HCT116 (cell line): Measurements from ENCODE around the gene RP9. TPM values are rescaled to one million over a fixed set of nuclear protein-coding genes. Genes with fewer than 3 reads are reported as not detected.

Experiments
- ATAC-seq: fragments of 200-7000 bp; cut with Tn5 transposase; 2 replicates; pipeline ENCODE4 v1.9.1; 2020; ENCODE audit warnings: mild to moderate bottlenecking, moderate library complexity
- BruUV-seq: library from RNA; stranded (reverse); fragments of 400-500 nt; replicated peaks from 2 replicates; lab custom pipeline; 2021; lab: Mats Ljungman, UMichigan
- CTCF ChIA-PET: fragments of 300-600 bp; sonication (Branson Sonifier 250); formaldehyde crosslinking; loops from one replicate; lab custom pipeline; 2021; ENCODE audit warnings: antibody characterized with exemption; lab: Charles Lee
- POLR2A ChIA-PET: fragments of 300-600, 350-600 bp; sonication (Branson Sonifier 250); formaldehyde crosslinking; loops from one replicate; lab custom pipeline; 2021; ENCODE audit warnings: antibody characterized with exemption; lab: Charles Lee
- RAD21 ChIA-PET, 2 experiments: fragments of 300-600 bp; sonication (Branson Sonifier 250); formaldehyde crosslinking; loops; one replicate each; lab custom pipeline; 2023; ENCODE audit warnings: low total read pairs in 2 of 2; ENCODE audit not compliant: uncharacterized antibody in 2 of 2, unreplicated experiment in 2 of 2, low non-redundant PET in 1 of 2; lab: Charles Lee
- DNase-seq: peaks from one replicate; pipeline ENCODE4 v3.0.0-alpha.2; 2010; ENCODE audit warnings: low read depth, low spot score
- H2AFZ ChIP-seq: fragments of 200-600 bp; shearing (Covaris generic), sonication (generic); 2 replicates; pipeline ENCODE4 v1.6.1; 2017; ENCODE audit warnings: low read depth, mixed run types, mixed read lengths, antibody characterized with exemption, low read length; ENCODE audit not compliant: poor library complexity, severe bottlenecking
- H3K27ac ChIP-seq: 2 replicates; pipeline ENCODE4 v1.5.1; 2012; ENCODE audit warnings: low read depth, low read length
- H3K27me3 ChIP-seq: fragments of 200-600 bp; sonication (generic); 2 replicates; pipeline ENCODE4 v1.6.1; 2016; ENCODE audit warnings: mixed run types, low read length, mixed read lengths; ENCODE audit not compliant: insufficient read depth
- H3K36me3 ChIP-seq, 2 experiments: fragments of 200-500 bp in 1 of 2; fragments of 200-600 bp in 1 of 2; sonication (Bioruptor generic) in 1 of 2; sonication (generic) in 1 of 2; 2 replicates each; pipeline versions ENCODE4 v1.5.1 to v1.6.1; 2014 to 2016; ENCODE audit warnings: low read length in 2 of 2, inconsistent platforms in 1 of 2, mixed read lengths in 1 of 2, mixed run types in 1 of 2; ENCODE audit not compliant: insufficient read depth in 2 of 2, control insufficient read depth in 1 of 2
- H3K4me1 ChIP-seq, 2 experiments: fragments of 200-600 bp in 1 of 2; sonication (generic) in 1 of 2; 2 replicates each; pipeline versions ENCODE4 v1.5.1 to v1.6.1; 2012 to 2017; ENCODE audit warnings: low read length in 2 of 2, inconsistent platforms in 1 of 2, mild to moderate bottlenecking in 1 of 2, mixed read lengths in 1 of 2, mixed run types in 1 of 2, moderate library complexity in 1 of 2; ENCODE audit not compliant: insufficient read depth in 2 of 2, control insufficient read depth in 1 of 2
- H3K4me2 ChIP-seq: fragments of 200-600 bp; sonication (generic); 2 replicates; pipeline ENCODE4 v1.6.1; 2017; ENCODE audit warnings: mixed run types, low read length, mixed read lengths
- H3K4me3 ChIP-seq, 2 experiments: fragments of 200-600 bp in 1 of 2; sonication (generic) in 1 of 2; replicated peaks in 1 of 2; 2 replicates each; pipeline ENCODE4 v1.5.1; 2011 to 2016; ENCODE audit warnings: low read length in 2 of 2, control low read depth in 1 of 2, low read depth in 1 of 2, mild to moderate bottlenecking in 1 of 2, mixed read lengths in 1 of 2, mixed run types in 1 of 2
- H3K79me2 ChIP-seq: fragments of 200-600 bp; sonication (generic); 2 replicates; pipeline ENCODE4 v1.6.1; 2017; ENCODE audit warnings: mild to moderate bottlenecking, mixed run types, low read length, moderate library complexity, mixed read lengths; ENCODE audit not compliant: insufficient read depth
- H3K9ac ChIP-seq: fragments of 200-600 bp; sonication (generic); 2 replicates; pipeline ENCODE4 v1.6.1; 2016; ENCODE audit warnings: low read length, mixed read lengths
- H3K9me2 ChIP-seq: fragments of 200-600 bp; sonication (generic), shearing (Covaris generic); 2 replicates; pipeline ENCODE4 v1.6.1; 2017; ENCODE audit warnings: mixed run types, mild to moderate bottlenecking, moderate library complexity; ENCODE audit not compliant: insufficient read depth
- H3K9me3 ChIP-seq, 2 experiments: fragments of 200-500 bp in 1 of 2; fragments of 200-600 bp in 1 of 2; sonication (Bioruptor generic) in 1 of 2; sonication (generic) in 1 of 2; 2 replicates each; pipeline ENCODE4 v1.6.1; 2014 to 2017; ENCODE audit warnings: low read length in 2 of 2, mixed read lengths in 2 of 2, inconsistent platforms in 1 of 2, low read depth in 1 of 2, mild to moderate bottlenecking in 1 of 2, mixed run types in 1 of 2, moderate library complexity in 1 of 2; ENCODE audit not compliant: control insufficient read depth in 1 of 2, insufficient read depth in 1 of 2
- H4K20me1 ChIP-seq: fragments of 200-600 bp; sonication (generic), shearing (Covaris generic); 2 replicates; pipeline ENCODE4 v1.6.1; 2017; ENCODE audit warnings: mixed run types, mild to moderate bottlenecking, moderate library complexity; ENCODE audit not compliant: insufficient read depth
- CEBPB ChIP-seq: IDR thresholded peaks from 2 replicates; pipeline ENCODE4 v1.6.1; 2012; ENCODE audit warnings: low read depth
- EGR1 ChIP-seq: IDR thresholded peaks from 2 replicates; pipeline ENCODE4 v1.6.1; 2012; ENCODE audit warnings: low read depth
- ELF1 ChIP-seq: IDR thresholded peaks from 2 replicates; pipeline ENCODE4 v1.6.1; 2012; ENCODE audit warnings: low read depth, borderline replicate concordance
- FOSL1 ChIP-seq: IDR thresholded peaks from 2 replicates; pipeline ENCODE4 v1.6.1; 2012; ENCODE audit warnings: low read depth
- POLR2A ChIP-seq: IDR thresholded peaks from 2 replicates; pipeline ENCODE4 v1.7.0; 2011; ENCODE audit warnings: borderline replicate concordance; ENCODE audit not compliant: insufficient read depth, insufficient read length; ENCODE audit errors: extremely low read depth
- POLR2AphosphoS5 ChIP-seq: IDR thresholded peaks from 2 replicates; pipeline ENCODE4 v1.6.1; 2011; ENCODE audit warnings: mild to moderate bottlenecking, low read depth, low read length, moderate library complexity
- RAD21 ChIP-seq: IDR thresholded peaks from 2 replicates; pipeline ENCODE4 v1.6.1; 2012; ENCODE audit warnings: low read depth, mild to moderate bottlenecking
- SP1 ChIP-seq: IDR thresholded peaks from 2 replicates; pipeline ENCODE4 v1.6.1; 2012; ENCODE audit warnings: low read depth
- SRF ChIP-seq: IDR thresholded peaks from 2 replicates; pipeline ENCODE4 v1.6.1; 2012; ENCODE audit warnings: low read depth
- ZFX ChIP-seq: fragments of 450-650 bp; IDR thresholded peaks from 2 replicates; pipeline ENCODE4 v1.6.1; 2017
- intact Hi-C: fragments of 100-400 bp; cut with micrococcal nuclease; formaldehyde crosslinking; loops from 2 replicates; pipeline ENCODE4 v1.10.0; 2022
- total RNA-seq: library from RNA; stranded (reverse); gene quantifications from one replicate; pipeline ENCODE4 v1.2.1, GENCODE V29; 2021; ENCODE audit not compliant: unreplicated experiment
- TF ChIP-seq, protein P1 (sequence below): IDR thresholded peaks from 2 replicates; pipeline ENCODE4 v1.6.1; 2011; ENCODE audit warnings: mild to moderate bottlenecking, low read length, moderate library complexity; ENCODE audit not compliant: insufficient replicate concordance; ENCODE audit errors: extremely low read depth
- TF ChIP-seq, protein P2 (sequence below), 3 experiments: fragments of 200-600 bp in 1 of 3; sonication (generic) in 1 of 3; IDR thresholded peaks in 2 of 3; conservative IDR thresholded peaks in 1 of 3; 2 replicates each; pipeline ENCODE4 v1.5.1; 2012 to 2017; ENCODE audit warnings: low read depth in 2 of 3, low read length in 2 of 3, antibody characterized with exemption in 1 of 3, borderline replicate concordance in 1 of 3, control low read depth in 1 of 3, mild to moderate bottlenecking in 1 of 3, mixed read lengths in 1 of 3, mixed run types in 1 of 3, moderate library complexity in 1 of 3; ENCODE audit not compliant: insufficient read depth in 1 of 3

The RP9 gene
- total RNA-seq, 1 experiment from 2014 or later, result 14.2 TPM

DNA sequence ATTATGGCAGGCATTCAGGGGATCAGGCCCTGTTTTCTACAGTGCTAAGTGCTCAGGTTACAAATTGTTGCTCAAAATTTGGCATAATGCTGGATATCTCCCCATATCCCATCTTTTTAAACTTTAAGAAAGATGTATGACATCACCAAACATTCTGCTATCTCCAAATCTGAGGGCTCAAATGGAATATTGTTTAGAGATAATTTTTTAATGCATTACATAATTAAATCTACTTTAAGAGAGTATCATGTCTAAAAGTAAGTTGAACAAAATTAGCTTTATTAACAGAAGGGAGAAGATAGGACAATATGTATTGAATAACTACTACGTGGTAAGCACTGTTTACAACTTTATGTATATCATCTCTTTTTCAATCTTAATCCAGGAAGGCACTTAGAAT is 60.5 kb downstream of the RP9 start (continued):
- TF ChIP-seq ELF1 (no peak), SP1 (no peak), EGR1 (no peak), RAD21 (no peak)

DNA sequence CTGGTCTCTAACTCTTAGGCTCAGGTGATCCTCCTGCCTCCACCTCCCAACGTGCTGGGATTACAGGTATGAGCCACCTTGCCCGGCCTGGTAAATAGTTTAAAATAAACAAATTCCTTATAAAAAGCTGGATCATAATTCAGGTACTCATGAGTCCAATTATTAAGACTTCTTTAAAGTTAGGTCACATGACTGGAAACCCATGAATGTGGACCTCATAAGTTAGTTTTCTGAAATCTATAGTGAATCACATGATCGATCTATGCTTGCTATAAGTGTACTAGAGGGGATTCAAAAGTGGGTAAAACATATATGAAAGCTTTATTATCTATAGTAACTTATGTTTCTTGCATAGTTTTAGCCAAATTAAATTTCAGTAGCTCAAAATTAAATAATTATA is 60.9 kb downstream of the RP9 start:
- Histone ChIP-seq H3K27me3 (no peaks in the 10 kb centered on the region), H3K4me3 (no peak overlapping the region), H3K4me2 (no peak overlapping the region), H3K9ac (no peak overlapping the region), H2AFZ (no peak overlapping the region), H3K36me3 (no peaks in the 10 kb centered on the region), H4K20me1 (peaks cover 32% of the 10 kb centered on the region), H3K4me1 (no peaks in the 10 kb centered on the region; a peak in 1 of 4 replicates), H3K9me3 (no peaks in the 10 kb centered on the region), H3K27ac (no peak overlapping the region), H3K9me2 (no peaks in the 10 kb centered on the region), H3K79me2 (peaks cover 97% of the 10 kb centered on the region)
- BruUV-seq, result no TSS peak
- DNase-seq, result no peak
- intact Hi-C loops, result no loop called here
- ChIA-PET POLR2A (interaction anchor here (2.1 kb wide), 1 partner anchor 14 kb away, joined by 5 read pairs; the partner anchor contains the start of gene NT5C3A), CTCF (interaction anchor here (1.5 kb wide), 1 partner anchor 15 kb away, joined by 3 read pairs; no protein-coding TSS in a partner anchor), RAD21 (no interaction called here)
- ATAC-seq, result no peak
- TF ChIP-seq SP1, result no peak
- TF ChIP-seq, protein P1, sequence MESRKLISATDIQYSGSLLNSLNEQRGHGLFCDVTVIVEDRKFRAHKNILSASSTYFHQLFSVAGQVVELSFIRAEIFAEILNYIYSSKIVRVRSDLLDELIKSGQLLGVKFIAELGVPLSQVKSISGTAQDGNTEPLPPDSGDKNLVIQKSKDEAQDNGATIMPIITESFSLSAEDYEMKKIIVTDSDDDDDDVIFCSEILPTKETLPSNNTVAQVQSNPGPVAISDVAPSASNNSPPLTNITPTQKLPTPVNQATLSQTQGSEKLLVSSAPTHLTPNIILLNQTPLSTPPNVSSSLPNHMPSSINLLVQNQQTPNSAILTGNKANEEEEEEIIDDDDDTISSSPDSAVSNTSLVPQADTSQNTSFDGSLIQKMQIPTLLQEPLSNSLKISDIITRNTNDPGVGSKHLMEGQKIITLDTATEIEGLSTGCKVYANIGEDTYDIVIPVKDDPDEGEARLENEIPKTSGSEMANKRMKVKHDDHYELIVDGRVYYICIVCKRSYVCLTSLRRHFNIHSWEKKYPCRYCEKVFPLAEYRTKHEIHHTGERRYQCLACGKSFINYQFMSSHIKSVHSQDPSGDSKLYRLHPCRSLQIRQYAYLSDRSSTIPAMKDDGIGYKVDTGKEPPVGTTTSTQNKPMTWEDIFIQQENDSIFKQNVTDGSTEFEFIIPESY, result no peak

DNA sequence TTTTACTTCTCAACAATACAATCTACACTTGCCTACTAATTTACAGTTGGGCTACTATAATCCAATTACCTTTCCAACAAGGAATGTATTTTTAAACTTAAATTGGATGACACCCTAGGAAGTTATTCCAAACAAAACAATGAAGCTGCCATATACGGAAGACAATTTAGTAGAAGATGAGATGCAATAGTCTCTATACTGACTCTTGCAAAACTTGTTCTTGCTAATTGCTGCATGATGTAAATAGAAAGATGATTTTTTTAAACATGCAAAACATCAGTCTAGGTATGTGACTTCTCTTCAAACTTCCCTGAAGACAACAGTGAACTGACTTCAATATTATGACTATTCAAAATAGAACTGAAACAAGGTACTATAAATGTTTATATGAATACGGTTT is 64.2 kb downstream of the RP9 start:
- CTCF ChIA-PET, result interaction anchor here (1.0 kb wide), 1 partner anchor 199 kb away, joined by 3 read pairs; no protein-coding TSS in a partner anchor
- RAD21 ChIA-PET, result no interaction called here
- ATAC-seq (no peak), DNase-seq (no peak)
- Histone ChIP-seq H3K9ac (no peak overlapping the region), H3K27ac (no peak overlapping the region), H3K4me1 (no peaks in the 10 kb centered on the region; a peak in 1 of 4 replicates), H3K9me3 (no peaks in the 10 kb centered on the region), H3K79me2 (peaks cover 99% of the 10 kb centered on the region), H3K27me3 (no peaks in the 10 kb centered on the region), H3K9me2 (no peaks in the 10 kb centered on the region), H2AFZ (no peak overlapping the region), H4K20me1 (peaks cover 31% of the 10 kb centered on the region), H3K36me3 (no peaks in the 10 kb centered on the region), H3K4me2 (no peak overlapping the region), H3K4me3 (no peak overlapping the region)
- BruUV-seq, result no TSS peak
- intact Hi-C loops, result no loop called here
- POLR2A ChIA-PET, result no interaction called here
- TF ChIP-seq, protein P2, sequence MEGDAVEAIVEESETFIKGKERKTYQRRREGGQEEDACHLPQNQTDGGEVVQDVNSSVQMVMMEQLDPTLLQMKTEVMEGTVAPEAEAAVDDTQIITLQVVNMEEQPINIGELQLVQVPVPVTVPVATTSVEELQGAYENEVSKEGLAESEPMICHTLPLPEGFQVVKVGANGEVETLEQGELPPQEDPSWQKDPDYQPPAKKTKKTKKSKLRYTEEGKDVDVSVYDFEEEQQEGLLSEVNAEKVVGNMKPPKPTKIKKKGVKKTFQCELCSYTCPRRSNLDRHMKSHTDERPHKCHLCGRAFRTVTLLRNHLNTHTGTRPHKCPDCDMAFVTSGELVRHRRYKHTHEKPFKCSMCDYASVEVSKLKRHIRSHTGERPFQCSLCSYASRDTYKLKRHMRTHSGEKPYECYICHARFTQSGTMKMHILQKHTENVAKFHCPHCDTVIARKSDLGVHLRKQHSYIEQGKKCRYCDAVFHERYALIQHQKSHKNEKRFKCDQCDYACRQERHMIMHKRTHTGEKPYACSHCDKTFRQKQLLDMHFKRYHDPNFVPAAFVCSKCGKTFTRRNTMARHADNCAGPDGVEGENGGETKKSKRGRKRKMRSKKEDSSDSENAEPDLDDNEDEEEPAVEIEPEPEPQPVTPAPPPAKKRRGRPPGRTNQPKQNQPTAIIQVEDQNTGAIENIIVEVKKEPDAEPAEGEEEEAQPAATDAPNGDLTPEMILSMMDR (IDR thresholded peaks at IDR 0.05 in 2 of 3, conservative IDR thresholded peaks at IDR 0.05 in 1 of 3; ENCODE audit: borderline replicate concordance in 1 of 3, insufficient read depth in 1 of 3, low read depth in 2 of 3, low read length in 2 of 3), result no peak
- TF ChIP-seq FOSL1 (no peak), SRF (no peak), POLR2A (no peak), CEBPB (no peak), ZFX (no peak), POLR2AphosphoS5 (no peak)
